HCT116 (cell line): Measurements from ENCODE around the gene POLR3A. TPM values are rescaled to one million over a fixed set of nuclear protein-coding genes. Genes with fewer than 3 reads are reported as not detected.

Experiments used
- ATAC-seq: fragments of 200-7000 bp; cut with Tn5 transposase; 2 replicates; pipeline ENCODE4 v1.9.1; 2020; ENCODE audit warnings: mild to moderate bottlenecking, moderate library complexity
- BruUV-seq: library from RNA; stranded (reverse); fragments of 400-500 nt; replicated peaks from 2 replicates; lab custom pipeline; 2021; lab: Mats Ljungman, UMichigan
- CTCF ChIA-PET: fragments of 300-600 bp; sonication (Branson Sonifier 250); formaldehyde crosslinking; loops from one replicate; lab custom pipeline; 2021; ENCODE audit warnings: antibody characterized with exemption; lab: Charles Lee
- POLR2A ChIA-PET: fragments of 300-600, 350-600 bp; sonication (Branson Sonifier 250); formaldehyde crosslinking; loops from one replicate; lab custom pipeline; 2021; ENCODE audit warnings: antibody characterized with exemption; lab: Charles Lee
- RAD21 ChIA-PET, 2 experiments: fragments of 300-600 bp; sonication (Branson Sonifier 250); formaldehyde crosslinking; loops; one replicate each; lab custom pipeline; 2023; ENCODE audit warnings: low total read pairs in 2 of 2; ENCODE audit not compliant: uncharacterized antibody in 2 of 2, unreplicated experiment in 2 of 2, low non-redundant PET in 1 of 2; lab: Charles Lee
- DNase-seq: peaks from one replicate; pipeline ENCODE4 v3.0.0-alpha.2; 2010; ENCODE audit warnings: low read depth, low spot score
- H2AFZ ChIP-seq: fragments of 200-600 bp; shearing (Covaris generic), sonication (generic); 2 replicates; pipeline ENCODE4 v1.6.1; 2017; ENCODE audit warnings: low read depth, mixed run types, mixed read lengths, antibody characterized with exemption, low read length; ENCODE audit not compliant: poor library complexity, severe bottlenecking
- H3K27ac ChIP-seq: 2 replicates; pipeline ENCODE4 v1.5.1; 2012; ENCODE audit warnings: low read depth, low read length
- H3K27me3 ChIP-seq: fragments of 200-600 bp; sonication (generic); 2 replicates; pipeline ENCODE4 v1.6.1; 2016; ENCODE audit warnings: mixed run types, low read length, mixed read lengths; ENCODE audit not compliant: insufficient read depth
- H3K36me3 ChIP-seq, 2 experiments: fragments of 200-500 bp in 1 of 2; fragments of 200-600 bp in 1 of 2; sonication (Bioruptor generic) in 1 of 2; sonication (generic) in 1 of 2; 2 replicates each; pipeline versions ENCODE4 v1.5.1 to v1.6.1; 2014 to 2016; ENCODE audit warnings: low read length in 2 of 2, inconsistent platforms in 1 of 2, mixed read lengths in 1 of 2, mixed run types in 1 of 2; ENCODE audit not compliant: insufficient read depth in 2 of 2, control insufficient read depth in 1 of 2
- H3K4me1 ChIP-seq, 2 experiments: fragments of 200-600 bp in 1 of 2; sonication (generic) in 1 of 2; 2 replicates each; pipeline versions ENCODE4 v1.5.1 to v1.6.1; 2012 to 2017; ENCODE audit warnings: low read length in 2 of 2, inconsistent platforms in 1 of 2, mild to moderate bottlenecking in 1 of 2, mixed read lengths in 1 of 2, mixed run types in 1 of 2, moderate library complexity in 1 of 2; ENCODE audit not compliant: insufficient read depth in 2 of 2, control insufficient read depth in 1 of 2
- H3K4me2 ChIP-seq: fragments of 200-600 bp; sonication (generic); 2 replicates; pipeline ENCODE4 v1.6.1; 2017; ENCODE audit warnings: mixed run types, low read length, mixed read lengths
- H3K4me3 ChIP-seq, 2 experiments: fragments of 200-600 bp in 1 of 2; sonication (generic) in 1 of 2; replicated peaks in 1 of 2; 2 replicates each; pipeline ENCODE4 v1.5.1; 2011 to 2016; ENCODE audit warnings: low read length in 2 of 2, control low read depth in 1 of 2, low read depth in 1 of 2, mild to moderate bottlenecking in 1 of 2, mixed read lengths in 1 of 2, mixed run types in 1 of 2
- H3K79me2 ChIP-seq: fragments of 200-600 bp; sonication (generic); 2 replicates; pipeline ENCODE4 v1.6.1; 2017; ENCODE audit warnings: mild to moderate bottlenecking, mixed run types, low read length, moderate library complexity, mixed read lengths; ENCODE audit not compliant: insufficient read depth
- H3K9ac ChIP-seq: fragments of 200-600 bp; sonication (generic); 2 replicates; pipeline ENCODE4 v1.6.1; 2016; ENCODE audit warnings: low read length, mixed read lengths
- H3K9me2 ChIP-seq: fragments of 200-600 bp; sonication (generic), shearing (Covaris generic); 2 replicates; pipeline ENCODE4 v1.6.1; 2017; ENCODE audit warnings: mixed run types, mild to moderate bottlenecking, moderate library complexity; ENCODE audit not compliant: insufficient read depth
- H3K9me3 ChIP-seq, 2 experiments: fragments of 200-500 bp in 1 of 2; fragments of 200-600 bp in 1 of 2; sonication (Bioruptor generic) in 1 of 2; sonication (generic) in 1 of 2; 2 replicates each; pipeline ENCODE4 v1.6.1; 2014 to 2017; ENCODE audit warnings: low read length in 2 of 2, mixed read lengths in 2 of 2, inconsistent platforms in 1 of 2, low read depth in 1 of 2, mild to moderate bottlenecking in 1 of 2, mixed run types in 1 of 2, moderate library complexity in 1 of 2; ENCODE audit not compliant: control insufficient read depth in 1 of 2, insufficient read depth in 1 of 2
- H4K20me1 ChIP-seq: fragments of 200-600 bp; sonication (generic), shearing (Covaris generic); 2 replicates; pipeline ENCODE4 v1.6.1; 2017; ENCODE audit warnings: mixed run types, mild to moderate bottlenecking, moderate library complexity; ENCODE audit not compliant: insufficient read depth
- CTCF ChIP-seq, 3 experiments: fragments of 200-600 bp in 1 of 3; sonication (generic) in 1 of 3; IDR thresholded peaks in 2 of 3; conservative IDR thresholded peaks in 1 of 3; 2 replicates each; pipeline ENCODE4 v1.5.1; 2012 to 2017; ENCODE audit warnings: low read depth in 2 of 3, low read length in 2 of 3, antibody characterized with exemption in 1 of 3, borderline replicate concordance in 1 of 3, control low read depth in 1 of 3, mild to moderate bottlenecking in 1 of 3, mixed read lengths in 1 of 3, mixed run types in 1 of 3, moderate library complexity in 1 of 3; ENCODE audit not compliant: insufficient read depth in 1 of 3
- ELF1 ChIP-seq: IDR thresholded peaks from 2 replicates; pipeline ENCODE4 v1.6.1; 2012; ENCODE audit warnings: low read depth, borderline replicate concordance
- MAX ChIP-seq: IDR thresholded peaks from 2 replicates; pipeline ENCODE4 v1.6.1; 2012
- SRF ChIP-seq: IDR thresholded peaks from 2 replicates; pipeline ENCODE4 v1.6.1; 2012; ENCODE audit warnings: low read depth
- ZBTB33 ChIP-seq: IDR thresholded peaks from 2 replicates; pipeline ENCODE4 v1.6.1; 2011; ENCODE audit warnings: mild to moderate bottlenecking, low read length, moderate library complexity; ENCODE audit not compliant: insufficient replicate concordance; ENCODE audit errors: extremely low read depth
- intact Hi-C: fragments of 100-400 bp; cut with micrococcal nuclease; formaldehyde crosslinking; loops from 2 replicates; pipeline ENCODE4 v1.10.0; 2022
- total RNA-seq: library from RNA; stranded (reverse); gene quantifications from one replicate; pipeline ENCODE4 v1.2.1, GENCODE V29; 2021; ENCODE audit not compliant: unreplicated experiment

Gene POLR3A
- total RNA-seq, 1 experiment from 2014 or later, result 26.6 TPM

- Histone ChIP-seq H3K9me3 (no peaks in the 10 kb centered on the region), H3K4me2 (peak overlapping the region; percentile 29), H3K36me3 (peaks cover 2 to 4% of the 10 kb centered on the region in 2 experiments; a peak in 1 of 4 replicates), H4K20me1 (no peaks in the 10 kb centered on the region; the same call in 1 of the 2 replicates), H3K4me3 (no peak overlapping the region), H3K9me2 (no peaks in the 10 kb centered on the region), H2AFZ (no peak overlapping the region), H3K79me2 (no peaks in the 10 kb centered on the region), H3K9ac (peak overlapping the region; percentile 29), H3K27me3 (no peaks in the 10 kb centered on the region), H3K27ac (peak overlapping the region; percentile 38; the same call in 1 of the 2 replicates), H3K4me1 (peaks cover 16 to 24% of the 10 kb centered on the region in 2 experiments)
- peak; percentile 43; the same call in 1 of the 2 replicates for ATAC-seq
- RAD21 ChIA-PET, result no interaction called here
- no peak for DNase-seq
- POLR2A ChIA-PET, result no interaction called here
- no TSS peak for BruUV-seq
- CTCF ChIA-PET, result interaction anchor here (1.0 kb wide), 1 partner anchor 63 kb away, joined by 4 read pairs; no protein-coding TSS in a partner anchor
- intact Hi-C loops, result no loop called here
- no peak for TF ChIP-seq ELF1
- TF ChIP-seq MAX, result peak; percentile 75
- no peak for TF ChIP-seq CTCF (IDR thresholded peaks at IDR 0.05 in 2 of 3, conservative IDR thresholded peaks at IDR 0.05 in 1 of 3; ENCODE audit: borderline replicate concordance in 1 of 3, insufficient read depth in 1 of 3, low read depth in 2 of 3, low read length in 2 of 3)
- TF ChIP-seq ZBTB33, result no peak
- TF ChIP-seq SRF, result no peak
Measured at GRCh38 chr10:77970869-77971803, 58.2 kb downstream of the POLR3A start.
